Stimulated activated effector memory CD8-positive, alpha-beta T cell treated with anti-CD3 and anti-CD28 coated beads, Interleukin-12 subunit alpha, Interleukin-12 subunit beta, amount 100 ng/mL, for 72 hours (primary cell): ENCODE measurements around the gene CCNJ.
"Not testable (repeated sequence)": the region's sequence is repeated elsewhere in the genome, so short reads cannot be mapped to it uniquely, and the experiment has no call there.

Experiments
- ATAC-seq: fragments of 150-1000 bp; cut with Tn5 transposase; 2 replicates; pipeline ENCODE4 v1.10.0; 2021
- DNase-seq, 2 donors: peaks; one replicate each; pipeline ENCODE4 v3.0.0; 2021 to 2022; ENCODE audit warnings: low spot score in 2 of 2
- H3K27ac Mint-ChIP-seq: one replicate; pipeline ENCODE4 v1.8.0; 2022; ENCODE audit warnings: mild to moderate bottlenecking, mixed read lengths
- H3K36me3 Mint-ChIP-seq: one replicate; pipeline ENCODE4 v1.8.0; 2022; ENCODE audit warnings: mild to moderate bottlenecking, mixed read lengths
- H3K4me1 Mint-ChIP-seq: one replicate; pipeline ENCODE4 v1.8.0; 2022; ENCODE audit warnings: mixed read lengths
- H3K4me3 Mint-ChIP-seq: one replicate; pipeline ENCODE4 v1.8.0; 2022; ENCODE audit warnings: mild to moderate bottlenecking, mixed read lengths
- H3K9me3 Mint-ChIP-seq: one replicate; pipeline ENCODE4 v1.8.0; 2022; ENCODE audit warnings: mixed read lengths

Gene CCNJ, protein sequence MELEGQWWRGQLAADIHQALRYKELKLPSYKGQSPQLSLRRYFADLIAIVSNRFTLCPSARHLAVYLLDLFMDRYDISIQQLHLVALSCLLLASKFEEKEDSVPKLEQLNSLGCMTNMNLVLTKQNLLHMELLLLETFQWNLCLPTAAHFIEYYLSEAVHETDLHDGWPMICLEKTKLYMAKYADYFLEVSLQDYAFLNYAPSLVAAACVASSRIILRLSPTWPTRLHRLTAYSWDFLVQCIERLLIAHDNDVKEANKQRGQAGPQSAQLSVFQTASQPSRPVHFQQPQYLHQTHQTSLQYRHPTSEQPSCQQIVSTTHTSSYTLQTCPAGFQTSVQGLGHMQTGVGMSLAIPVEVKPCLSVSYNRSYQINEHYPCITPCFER

GRCh38 chr10:96043033-96043892 lies at the start of gene CCNJ:
CCNJ (plus strand) TSS chr10:96043583; CDS start chr10:96044394, 811 bp downstream.
- Mint-ChIP-seq H3K4me3 (peak within 1 kb of the TSS; percentile 93), H3K36me3 (peaks cover 20% of the 10 kb centered on the region), H3K4me1 (peaks cover 13% of the 10 kb centered on the region), H3K9me3 (no peaks in the 10 kb centered on the region), H3K27ac (peak within 1 kb of the TSS; percentile 93)
- DNase-seq (peak; percentile 75 to 88), ATAC-seq (peak; percentile 97)

- DNase-seq, H3K9me3 Mint-ChIP-seq, H3K27ac Mint-ChIP-seq, H3K4me1 Mint-ChIP-seq, ATAC-seq, H3K36me3 Mint-ChIP-seq, H3K4me3 Mint-ChIP-seq: not testable (repeated sequence)
Measured at GRCh38 chr10:95994376-95994775, 49.0 kb upstream of the CCNJ start.

- no peaks in the 10 kb centered on the region for H3K36me3 Mint-ChIP-seq
- no peak overlapping the region for H3K27ac Mint-ChIP-seq
- H3K4me3 Mint-ChIP-seq, result no peak overlapping the region
- H3K4me1 Mint-ChIP-seq, result no peaks in the 10 kb centered on the region
- no peak for ATAC-seq
- H3K9me3 Mint-ChIP-seq, result no peaks in the 10 kb centered on the region
- no peak for DNase-seq
Measured at GRCh38 chr10:95998255-95998784, 45.1 kb upstream of the CCNJ start.

GRCh38 chr10:96013956-96014355 lies 29.4 kb upstream of the CCNJ start:
- DNase-seq, result no peak
- Mint-ChIP-seq H3K36me3 (no peaks in the 10 kb centered on the region), H3K9me3 (no peaks in the 10 kb centered on the region), H3K4me3 (no peak overlapping the region), H3K27ac (no peak overlapping the region), H3K4me1 (no peaks in the 10 kb centered on the region)
- ATAC-seq, result no peak

DNA sequence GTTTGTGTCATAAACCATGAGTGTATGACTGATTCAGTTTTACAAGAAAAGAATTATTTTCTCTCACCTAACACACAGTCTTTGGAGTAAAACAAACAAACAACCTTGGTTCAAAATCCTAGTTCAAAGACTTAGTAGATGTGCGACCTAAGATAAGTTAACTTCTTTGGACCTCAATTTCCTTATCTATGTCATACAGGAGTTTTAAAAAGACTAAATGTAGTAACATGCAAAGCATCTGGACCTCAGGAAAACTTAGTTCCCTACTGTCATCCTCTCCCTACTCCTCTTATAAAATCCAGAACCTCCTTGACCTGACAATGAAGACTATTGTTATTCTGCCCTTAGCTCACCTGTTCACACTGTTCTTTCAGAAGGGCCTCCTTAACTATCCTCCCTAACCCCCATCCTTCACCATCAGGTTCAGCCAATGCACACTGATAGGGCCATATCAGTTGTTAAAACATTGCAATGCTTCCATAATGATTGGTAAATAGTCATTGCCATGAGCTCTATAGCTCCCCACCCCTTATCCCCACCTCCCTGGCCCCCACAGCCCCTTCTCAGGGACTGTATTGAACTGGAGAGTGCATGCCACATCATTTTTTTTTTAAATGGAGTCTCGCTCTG lies 28.8 kb upstream of the CCNJ start:
- H3K4me1 Mint-ChIP-seq, result no peaks in the 10 kb centered on the region
- ATAC-seq (no peak), DNase-seq (no peak)
- no peaks in the 10 kb centered on the region for H3K9me3 Mint-ChIP-seq
- H3K27ac Mint-ChIP-seq, result no peak overlapping the region
- H3K4me3 Mint-ChIP-seq, result no peak overlapping the region
- no peaks in the 10 kb centered on the region for H3K36me3 Mint-ChIP-seq

DNA sequence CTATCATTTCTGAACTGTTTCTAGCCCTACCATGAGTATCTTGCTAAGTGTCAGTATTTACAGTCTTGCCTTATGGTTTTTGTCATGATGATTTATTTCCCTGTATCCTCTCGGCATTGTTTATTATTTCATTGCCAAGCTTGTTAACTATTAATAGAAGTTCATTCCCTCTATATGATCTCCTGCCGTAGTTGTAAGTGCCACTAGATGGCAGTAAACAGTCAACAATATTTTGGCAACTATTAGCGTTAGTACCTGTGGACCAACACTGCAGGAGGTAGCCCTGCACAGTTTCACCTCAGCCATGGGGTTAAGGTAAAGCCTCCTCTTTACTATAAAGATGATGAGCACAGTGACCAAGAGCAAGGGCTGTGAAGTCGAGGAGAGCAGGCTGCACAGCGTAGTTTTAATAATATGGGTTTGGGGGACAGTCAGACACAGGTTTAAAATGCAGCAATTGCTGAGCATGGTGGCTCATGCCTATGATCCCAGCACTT lies 26.1 kb upstream of the CCNJ start:
- no peaks in the 10 kb centered on the region for H3K36me3 Mint-ChIP-seq
- ATAC-seq, result peak; percentile 79
- H3K4me3 Mint-ChIP-seq, result no peak overlapping the region
- no peak overlapping the region for H3K27ac Mint-ChIP-seq
- no peaks in the 10 kb centered on the region for H3K4me1 Mint-ChIP-seq
- H3K9me3 Mint-ChIP-seq, result no peaks in the 10 kb centered on the region
- peak; percentile 27 to 63 for DNase-seq

DNA sequence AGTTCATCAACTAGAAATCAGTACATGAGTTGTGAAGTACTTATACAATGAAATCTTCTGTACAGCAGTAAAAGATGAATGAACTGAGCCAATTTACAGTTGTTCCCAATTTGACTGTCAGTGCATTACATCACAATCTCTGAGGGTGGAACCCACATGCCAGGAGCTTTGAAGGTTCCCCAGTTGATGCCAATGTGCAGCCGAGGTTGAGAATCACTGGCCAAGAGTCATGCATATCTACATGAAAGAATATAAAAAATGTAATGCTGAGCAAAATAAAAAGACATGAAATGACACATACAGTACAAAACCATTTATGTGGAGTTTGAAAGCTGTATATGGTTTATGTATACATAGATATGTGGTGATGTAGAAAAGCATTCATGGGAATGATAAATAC lies 22.1 kb upstream of the CCNJ start:
- ATAC-seq, result no peak
- H3K4me3 Mint-ChIP-seq, result no peak overlapping the region
- H3K27ac Mint-ChIP-seq, result no peak overlapping the region

DNA sequence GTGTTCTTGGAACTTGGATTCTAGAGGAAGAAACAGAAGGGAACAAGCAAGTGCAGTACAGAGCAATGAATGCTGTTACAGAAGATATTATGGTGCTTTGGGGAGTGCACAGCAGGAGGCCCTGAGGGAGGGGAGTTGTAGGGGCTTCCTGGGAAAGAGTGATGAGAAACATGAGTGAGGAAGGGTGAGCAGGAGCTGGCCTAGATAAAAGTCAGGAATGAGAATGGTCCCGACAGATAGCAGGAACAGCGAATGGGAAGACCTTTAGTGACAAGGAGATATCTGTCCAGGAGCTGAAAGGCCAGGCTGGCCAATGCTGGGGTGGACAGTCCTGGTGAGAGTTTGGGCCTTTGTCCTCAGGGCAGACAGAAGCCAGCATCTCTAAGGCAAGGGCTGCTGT lies 20.6 kb upstream of the CCNJ start:
- DNase-seq (no peak), ATAC-seq (no peak)
- Mint-ChIP-seq H3K9me3 (no peaks in the 10 kb centered on the region), H3K4me3 (no peak overlapping the region), H3K36me3 (no peaks in the 10 kb centered on the region), H3K4me1 (no peaks in the 10 kb centered on the region), H3K27ac (peak overlapping the region; percentile 51)

More for the DNA sequence above, 22.1 kb upstream of the CCNJ start:
- H3K4me1 Mint-ChIP-seq, result no peaks in the 10 kb centered on the region
- no peaks in the 10 kb centered on the region for H3K9me3 Mint-ChIP-seq
- no peaks in the 10 kb centered on the region for H3K36me3 Mint-ChIP-seq
- DNase-seq, result no peak

DNA sequence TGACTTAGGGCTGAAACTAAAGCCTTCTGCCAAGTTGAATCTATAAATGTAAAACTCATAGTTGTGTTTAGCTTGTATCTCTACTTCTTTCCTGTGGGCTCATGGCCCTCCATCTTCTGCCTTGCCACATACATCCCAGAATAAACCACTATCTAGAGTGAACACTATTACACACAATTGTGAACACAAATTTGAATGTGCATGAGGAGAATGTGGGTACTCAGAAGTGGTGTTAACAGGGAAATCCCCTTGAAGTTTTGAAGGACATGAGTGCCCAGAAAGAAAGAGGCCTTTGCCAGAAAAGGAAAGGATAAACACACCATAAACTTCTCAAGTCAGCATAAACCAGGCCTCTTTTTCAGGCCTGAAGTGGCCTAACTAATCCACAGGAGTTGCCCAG lies 20.2 kb upstream of the CCNJ start:
- ATAC-seq (peak; percentile 39), DNase-seq (no peak)
- Mint-ChIP-seq H3K4me1 (no peaks in the 10 kb centered on the region), H3K4me3 (no peak overlapping the region), H3K27ac (no peak overlapping the region), H3K36me3 (no peaks in the 10 kb centered on the region), H3K9me3 (no peaks in the 10 kb centered on the region)

DNA sequence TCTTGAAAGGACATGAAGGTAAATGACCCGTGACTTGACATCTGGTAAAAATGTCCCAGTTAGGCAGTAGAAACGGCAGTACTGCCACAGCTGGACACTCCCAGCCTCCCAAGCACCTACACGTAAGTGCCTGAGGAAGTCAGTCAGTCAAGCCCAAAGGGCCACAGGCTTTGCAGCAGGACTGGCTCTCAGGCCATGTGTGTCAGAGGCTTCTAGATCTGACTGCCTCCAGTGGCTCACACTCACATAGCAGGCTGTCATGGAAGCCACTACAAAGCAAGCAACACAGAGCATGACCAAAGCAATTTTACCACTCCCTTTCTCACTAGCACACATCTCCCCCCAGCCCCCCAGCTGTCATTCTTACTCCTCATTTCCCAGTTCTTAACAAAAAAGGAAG lies 17.8 kb upstream of the CCNJ start:
- no peak overlapping the region for H3K4me3 Mint-ChIP-seq
- no peaks in the 10 kb centered on the region for H3K36me3 Mint-ChIP-seq
- no peak overlapping the region for H3K27ac Mint-ChIP-seq
- no peaks in the 10 kb centered on the region for H3K9me3 Mint-ChIP-seq
- no peak for DNase-seq
- peak; percentile 59 for ATAC-seq
- no peaks in the 10 kb centered on the region for H3K4me1 Mint-ChIP-seq

DNA sequence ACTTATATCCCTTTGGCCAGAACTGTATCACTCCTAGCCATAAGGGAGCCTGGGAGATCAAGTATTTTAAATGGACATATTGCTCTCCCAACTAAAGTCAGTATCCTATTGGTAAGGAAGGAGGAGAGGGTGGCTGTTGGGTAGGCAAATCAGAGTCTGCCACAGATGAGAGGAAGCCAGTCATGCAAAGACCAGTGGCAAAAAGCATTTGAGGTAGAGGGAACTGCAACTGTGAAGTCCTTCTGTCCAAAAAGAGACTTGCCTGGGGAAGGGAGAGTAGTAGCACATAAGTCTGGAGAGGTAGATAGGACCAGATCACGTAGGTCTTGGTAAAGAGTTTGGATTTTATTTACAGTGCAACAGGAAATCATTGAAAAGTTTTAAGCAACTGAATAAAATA lies 8.8 kb upstream of the CCNJ start:
- Mint-ChIP-seq H3K4me3 (no peak overlapping the region), H3K4me1 (no peaks in the 10 kb centered on the region), H3K27ac (no peak overlapping the region), H3K9me3 (no peaks in the 10 kb centered on the region), H3K36me3 (no peaks in the 10 kb centered on the region)
- ATAC-seq (no peak), DNase-seq (no peak)

- no peak for ATAC-seq
- Mint-ChIP-seq H3K27ac (no peak overlapping the region), H3K36me3 (no peaks in the 10 kb centered on the region)
Measured at GRCh38 chr10:96038476-96039387, 4.7 kb upstream of the CCNJ start.

DNA sequence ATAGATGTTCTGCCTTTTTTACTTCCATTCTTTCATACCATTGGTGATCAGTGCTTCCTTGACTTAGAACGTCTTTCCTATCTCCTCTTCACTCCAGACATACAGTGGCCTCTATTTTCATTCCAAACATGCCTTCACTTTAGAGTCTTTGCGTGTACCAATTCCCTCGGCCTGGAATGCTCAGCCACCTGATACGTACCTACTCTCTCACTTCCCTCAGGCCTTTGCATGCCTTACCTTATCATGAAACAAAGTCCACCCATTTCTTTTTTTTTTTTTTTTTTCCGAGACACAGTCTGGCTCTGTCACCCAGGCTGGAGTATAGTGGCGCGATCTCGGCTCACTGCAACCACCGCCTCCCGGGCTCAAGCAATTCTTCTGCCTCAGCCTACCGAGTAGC lies 2.2 kb upstream of the CCNJ start:
- ATAC-seq, result no peak
- Mint-ChIP-seq H3K36me3 (peaks cover 8% of the 10 kb centered on the region), H3K4me1 (peaks cover 7% of the 10 kb centered on the region), H3K27ac (no peak overlapping the region), H3K9me3 (no peaks in the 10 kb centered on the region), H3K4me3 (no peak overlapping the region)
- no peak for DNase-seq

More at GRCh38 chr10:96038476-96039387, 4.7 kb upstream of the CCNJ start:
- DNase-seq, result no peak
- H3K4me3 Mint-ChIP-seq, result no peak overlapping the region
- H3K4me1 Mint-ChIP-seq, result peaks cover 7% of the 10 kb centered on the region
- no peaks in the 10 kb centered on the region for H3K9me3 Mint-ChIP-seq
